GM12878 (cell line): ENCODE results near the gene PTEN. TPM values are rescaled to one million over a fixed set of nuclear protein-coding genes. Genes with fewer than 3 reads are reported as not detected.

ENCODE experiments used
- ATAC-seq: fragments of 200-7000 bp; cut with Tn5 transposase; 3 replicates; pipeline ENCODE4 v1.9.1; 2020; ENCODE audit warnings: mild to moderate bottlenecking, moderate library complexity
- BruUV-seq: library from RNA; stranded (reverse); fragments of 400-500 nt; replicated peaks from 2 replicates; lab custom pipeline; 2021; lab: Mats Ljungman, UMichigan
- CTCF ChIA-PET: fragments of 300-600 bp; sonication (Branson Sonifier 250); formaldehyde crosslinking; extraction: SDS; loops from one replicate; lab custom pipeline; 2021; ENCODE audit warnings: inconsistent platforms; lab: Yijun Ruan, JAX
- POLR2A ChIA-PET: fragments of 350-600 bp; formaldehyde crosslinking; extraction: SDS; loops from one replicate; lab custom pipeline; 2021; ENCODE audit warnings: inconsistent platforms; lab: Charles Lee
- RAD21 ChIA-PET: fragments of 300-600 bp; sonication (Branson Sonifier 250); formaldehyde crosslinking; loops from one replicate; lab custom pipeline; 2023; ENCODE audit warnings: antibody characterized with exemption; ENCODE audit not compliant: unreplicated experiment; lab: Charles Lee
- SMC1A ChIA-PET: fragments of 300-600 bp; sonication (Branson Sonifier 250); formaldehyde crosslinking; loops from one replicate; lab custom pipeline; 2023; ENCODE audit not compliant: unreplicated experiment, uncharacterized antibody; lab: Charles Lee
- DNase-seq: peaks from one replicate; pipeline ENCODE4 v3.0.0-alpha.2; 2011; ENCODE audit warnings: low read depth, low spot score
- FAIRE-seq: peaks from 3 replicates; lab custom pipeline; 2011; peaks lifted over from hg19 to GRCh38; lab: Jason Lieb, UNC
- H2AFZ ChIP-seq: 2 replicates; pipeline ENCODE4 v1.6.0; 2011; ENCODE audit warnings: low read depth, low read length, control low read depth; ENCODE audit not compliant: control insufficient read depth
- H3K27ac ChIP-seq: 2 replicates; pipeline ENCODE4 v1.5.1; 2011; ENCODE audit warnings: control low read depth; ENCODE audit not compliant: control insufficient read depth, insufficient read depth
- H3K27me3 ChIP-seq, 2 experiments: replicated peaks in 1 of 2; 2 replicates each; pipeline versions ENCODE4 v1.6.0 to v1.6.1; 2011; ENCODE audit warnings: low read length in 1 of 2; ENCODE audit not compliant: control insufficient read depth in 2 of 2, insufficient read depth in 2 of 2
- H3K36me3 ChIP-seq, 2 experiments: 2 replicates each; pipeline ENCODE4 v1.5.1; 2011; ENCODE audit warnings: low read length in 1 of 2; ENCODE audit not compliant: control insufficient read depth in 2 of 2, insufficient read depth in 2 of 2
- H3K4me1 ChIP-seq: 2 replicates; pipeline ENCODE4 v1.6.1; 2011; ENCODE audit warnings: mild to moderate bottlenecking, low read length, moderate library complexity, mixed read lengths; ENCODE audit not compliant: control insufficient read depth, insufficient read depth
- H3K4me2 ChIP-seq: 2 replicates; pipeline ENCODE4 v1.6.0; 2011; ENCODE audit warnings: control low read depth; ENCODE audit not compliant: control insufficient read depth, insufficient read depth
- H3K4me3 ChIP-seq: fragments of 200-600 bp; sonication (generic); 2 replicates; pipeline ENCODE4 v1.5.1; 2016
- H3K79me2 ChIP-seq: 2 replicates; pipeline ENCODE4 v1.6.0; 2011; ENCODE audit warnings: low read length; ENCODE audit not compliant: control insufficient read depth, insufficient read depth
- H3K9ac ChIP-seq: 2 replicates; pipeline ENCODE4 v1.8.0; 2011; ENCODE audit warnings: low read length, control low read depth, mixed read lengths; ENCODE audit not compliant: control insufficient read depth, insufficient read depth
- H3K9me3 ChIP-seq: replicated peaks from 3 replicates; pipeline ENCODE4 v1.5.1; 2011; ENCODE audit warnings: mild to moderate bottlenecking, low read length; ENCODE audit not compliant: control insufficient read depth, insufficient read depth
- H4K20me1 ChIP-seq: 2 replicates; pipeline ENCODE4 v1.6.0; 2011; ENCODE audit not compliant: control insufficient read depth, insufficient read depth
- FOS ChIP-seq: IDR thresholded peaks from 3 replicates; pipeline ENCODE4 v1.6.1; 2011; ENCODE audit warnings: borderline replicate concordance; ENCODE audit not compliant: insufficient read length; ENCODE audit errors: extremely low read depth
- MEF2B ChIP-seq: fragments of 450-650 bp; IDR thresholded peaks from 2 replicates; pipeline ENCODE4 v1.6.1; 2018; ENCODE audit warnings: mild to moderate bottlenecking, moderate library complexity; ENCODE audit not compliant: partially characterized antibody, poor library complexity, severe bottlenecking
- WGBS: methylation state at CpG from one replicate; pipeline ENCODE4 v1.1.6; 2016; ENCODE audit warnings: low lambda C conversion rate; ENCODE audit not compliant: insufficient replicate concordance, insufficient coverage; ENCODE audit errors: missing lambda C conversion rate; 5-methylcytosine and 5-hydroxymethylcytosine counted together
- in situ Hi-C: fragments of 300-500 bp; cut with MboI; formaldehyde crosslinking; loops from 9 replicates; pipeline ENCODE4 v1.14.3; 2018; ENCODE audit warnings: mixed read lengths
- intact Hi-C: fragments of 100-400 bp; cut with micrococcal nuclease; formaldehyde crosslinking; loops from one replicate; pipeline ENCODE4 v1.14.2; 2022; ENCODE audit not compliant: unreplicated experiment
- polyA plus RNA-seq, 11 experiments: library from polyadenylated mRNA; depleted of rRNA in 4 of 11; unstranded in 6 of 11; stranded (reverse) in 5 of 11; fragments of >200 nt; fragmentation: Nextera tagmentation in 4 of 11; fragmentation: Illumina TruSeq in 1 of 11; extraction: Ambion mirVana in 4 of 11; extraction: Trizol in 1 of 11; gene quantifications; 1 replicate in 1 of 11; 2 replicates in 10 of 11; pipeline versions ENCODE4 v1.2.1 to v1.2.3, GENCODE V29; 2011 to 2016; ENCODE audit warnings: inconsistent platforms in 2 of 11, missing spikeins in 2 of 11, low read depth in 1 of 11
- total RNA-seq, 4 experiments: library from RNA; depleted of rRNA in 3 of 4; stranded (reverse); fragments of >200 nt in 3 of 4; fragmentation: Illumina TruSeq in 1 of 4; extraction: Trizol in 1 of 4; gene quantifications; 2 replicates each; pipeline versions ENCODE4 v1.2.1 to v1.2.3, GENCODE V29; 2013 to 2021
- TF ChIP-seq, protein P1 (sequence below): fragments of 450-650 bp; formaldehyde crosslinking; IDR thresholded peaks from 2 replicates; pipeline ENCODE4 v1.4.0; 2022; ENCODE audit warnings: mild to moderate bottlenecking, moderate library complexity

Gene PTEN
- total and polyA plus RNA-seq, 10 of the 15 experiments (the other 5 are each of a cell fraction or from before 2014, with no cell fraction given), result 26.1 to 175 (median 58.1) TPM

GRCh38 chr10:88006261-88006660, 142.8 kb downstream of the PTEN start:
- H3K79me2 ChIP-seq, result no peaks in the 10 kb centered on the region
- DNase-seq (no peak), FAIRE-seq (no peak), ATAC-seq (no peak)
- no peak overlapping the region for H3K4me2 ChIP-seq
- intact Hi-C loops (no loop called here), in situ Hi-C loops (no loop called here)
- SMC1A ChIA-PET, result interaction anchor here (1.6 kb wide), 1 partner anchor 57 kb away, joined by 4 read pairs; no protein-coding TSS in a partner anchor
- WGBS, result 73% methylated on average over 6 of the region's 6 CpGs
- H3K9me3 ChIP-seq, result peaks cover 2% of the 10 kb centered on the region; the same call in 2 of the 3 replicates
- no peak overlapping the region for H3K9ac ChIP-seq
- CTCF ChIA-PET, result no interaction called here
- BruUV-seq, result no TSS peak
- H3K27me3 ChIP-seq, result no peaks in the 10 kb centered on the region
- RAD21 ChIA-PET, result interaction anchor here (0.5 to 1.0 kb wide), 2 partner anchors 28 to 108 kb away, joined by 3 read pairs; no protein-coding TSS in a partner anchor
- POLR2A ChIA-PET, result interaction anchor here (0.8 kb wide), 1 partner anchor 21 kb away, joined by 3 read pairs; no protein-coding TSS in a partner anchor
- TF ChIP-seq, protein P1, sequence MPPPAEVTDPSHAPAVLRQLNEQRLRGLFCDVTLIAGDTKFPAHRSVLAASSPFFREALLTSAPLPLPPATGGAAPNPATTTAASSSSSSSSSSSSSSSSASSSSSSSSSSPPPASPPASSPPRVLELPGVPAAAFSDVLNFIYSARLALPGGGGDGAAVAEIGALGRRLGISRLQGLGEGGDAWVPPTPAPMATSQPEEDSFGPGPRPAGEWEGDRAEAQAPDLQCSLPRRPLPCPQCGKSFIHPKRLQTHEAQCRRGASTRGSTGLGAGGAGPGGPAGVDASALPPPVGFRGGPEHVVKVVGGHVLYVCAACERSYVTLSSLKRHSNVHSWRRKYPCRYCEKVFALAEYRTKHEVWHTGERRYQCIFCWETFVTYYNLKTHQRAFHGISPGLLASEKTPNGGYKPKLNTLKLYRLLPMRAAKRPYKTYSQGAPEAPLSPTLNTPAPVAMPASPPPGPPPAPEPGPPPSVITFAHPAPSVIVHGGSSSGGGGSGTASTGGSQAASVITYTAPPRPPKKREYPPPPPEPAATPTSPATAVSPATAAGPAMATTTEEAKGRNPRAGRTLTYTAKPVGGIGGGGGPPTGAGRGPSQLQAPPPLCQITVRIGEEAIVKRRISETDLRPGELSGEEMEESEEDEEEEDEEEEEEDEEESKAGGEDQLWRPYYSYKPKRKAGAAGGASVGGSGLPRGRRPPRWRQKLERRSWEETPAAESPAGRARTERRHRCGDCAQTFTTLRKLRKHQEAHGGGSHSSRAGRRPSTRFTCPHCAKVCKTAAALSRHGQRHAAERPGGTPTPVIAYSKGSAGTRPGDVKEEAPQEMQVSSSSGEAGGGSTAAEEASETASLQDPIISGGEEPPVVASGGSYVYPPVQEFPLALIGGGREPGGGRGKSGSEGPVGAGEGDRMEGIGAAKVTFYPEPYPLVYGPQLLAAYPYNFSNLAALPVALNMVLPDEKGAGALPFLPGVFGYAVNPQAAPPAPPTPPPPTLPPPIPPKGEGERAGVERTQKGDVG (CRISPR knock-in tag), result no peak
- TF ChIP-seq MEF2B (no peak), FOS (no peak)
- H4K20me1 ChIP-seq, result no peaks in the 10 kb centered on the region
- no peak overlapping the region for H3K4me3 ChIP-seq
- no peak overlapping the region for H3K27ac ChIP-seq
- no peaks in the 10 kb centered on the region for H3K36me3 ChIP-seq
- no peak overlapping the region for H2AFZ ChIP-seq
- H3K4me1 ChIP-seq, result no peaks in the 10 kb centered on the region
